Tibial nerve (tissue), 4 donors: ENCODE measurements around the gene STMN3. TPM values are rescaled to one million over a fixed set of nuclear protein-coding genes. Genes with fewer than 3 reads are reported as not detected.

Source experiments
- DNase-seq, 2 donors: peaks; one replicate each; pipeline ENCODE4 v3.0.0-alpha.2; 2019; ENCODE audit warnings: low spot score in 2 of 2
- H3K27ac ChIP-seq, 4 donors: fragments of 200-600 bp; sonication (generic) in 3 of 4; one replicate each; pipeline ENCODE4 v1.5.1; 2017 to 2019; ENCODE audit warnings: mild to moderate bottlenecking in 1 of 4
- H3K27me3 ChIP-seq, 2 donors: fragments of 200-600 bp; sonication (generic) in 1 of 2; one replicate each; pipeline versions ENCODE4 v1.5.1 to v1.6.0; 2017 to 2019
- H3K36me3 ChIP-seq, 3 donors: fragments of 200-600 bp; sonication (generic); one replicate each; pipeline ENCODE4 v1.5.1; 2018 to 2019
- H3K4me1 ChIP-seq, 4 donors: fragments of 200-600 bp; sonication (generic) in 3 of 4; one replicate each; pipeline ENCODE4 v1.5.1; 2017 to 2019
- H3K4me3 ChIP-seq, 4 donors: fragments of 200-600 bp; sonication (generic) in 3 of 4; one replicate each; pipeline ENCODE4 v1.5.1; 2017 to 2019; ENCODE audit warnings: mild to moderate bottlenecking in 1 of 4, moderate library complexity in 1 of 4
- H3K9me3 ChIP-seq, 4 donors: fragments of 200-600 bp; sonication (generic) in 3 of 4; one replicate each; pipeline ENCODE4 v1.5.1; 2017 to 2019
- EP300 ChIP-seq, 2 donors: sonication (generic); formaldehyde crosslinking; IDR thresholded peaks; one replicate each; pipeline ENCODE4 v1.6.1; 2017; ENCODE audit warnings: antibody characterized with exemption in 2 of 2, mild to moderate bottlenecking in 1 of 2
- POLR2A ChIP-seq, 2 donors: fragments of 450-650 bp; IDR thresholded peaks; one replicate each; pipeline ENCODE4 v1.6.1; 2017; ENCODE audit warnings: antibody characterized with exemption in 2 of 2, mild to moderate bottlenecking in 2 of 2, moderate library complexity in 2 of 2
- WGBS, 2 donors: methylation state at CpG; one replicate each; pipeline ENCODE4 v1.1.5; 2018; 5-methylcytosine and 5-hydroxymethylcytosine counted together
- total RNA-seq, 4 donors: library from RNA; depleted of rRNA; stranded (reverse); fragments of >200 nt; gene quantifications; one replicate each; pipeline ENCODE4 v1.1.0, GENCODE V29; 2016
- TF ChIP-seq, protein P1 (sequence below), 5 experiments: fragments of 200-600 bp in 3 of 5; fragments of 450-650 bp in 2 of 5; sonication (generic) in 3 of 5; IDR thresholded peaks; one replicate each; pipeline ENCODE4 v1.5.1; 2016 to 2019; ENCODE audit warnings: antibody characterized with exemption in 5 of 5, mild to moderate bottlenecking in 3 of 5, moderate library complexity in 2 of 5

STMN3 gene
- total RNA-seq, 4 donors from 2014 or later, result 12.3 to 26.4 (median 15.5) TPM

- no peak overlapping the region for H3K4me3 ChIP-seq
- peaks cover 0 to 73% (median 2%) of the 10 kb centered on the region in 3 donors for H3K36me3 ChIP-seq
- no peak for DNase-seq
- TF ChIP-seq EP300 (IDR thresholded peaks at IDR 0.05) (no peak), POLR2A (IDR thresholded peaks at IDR 0.05) (no peak)
- TF ChIP-seq, protein P1, sequence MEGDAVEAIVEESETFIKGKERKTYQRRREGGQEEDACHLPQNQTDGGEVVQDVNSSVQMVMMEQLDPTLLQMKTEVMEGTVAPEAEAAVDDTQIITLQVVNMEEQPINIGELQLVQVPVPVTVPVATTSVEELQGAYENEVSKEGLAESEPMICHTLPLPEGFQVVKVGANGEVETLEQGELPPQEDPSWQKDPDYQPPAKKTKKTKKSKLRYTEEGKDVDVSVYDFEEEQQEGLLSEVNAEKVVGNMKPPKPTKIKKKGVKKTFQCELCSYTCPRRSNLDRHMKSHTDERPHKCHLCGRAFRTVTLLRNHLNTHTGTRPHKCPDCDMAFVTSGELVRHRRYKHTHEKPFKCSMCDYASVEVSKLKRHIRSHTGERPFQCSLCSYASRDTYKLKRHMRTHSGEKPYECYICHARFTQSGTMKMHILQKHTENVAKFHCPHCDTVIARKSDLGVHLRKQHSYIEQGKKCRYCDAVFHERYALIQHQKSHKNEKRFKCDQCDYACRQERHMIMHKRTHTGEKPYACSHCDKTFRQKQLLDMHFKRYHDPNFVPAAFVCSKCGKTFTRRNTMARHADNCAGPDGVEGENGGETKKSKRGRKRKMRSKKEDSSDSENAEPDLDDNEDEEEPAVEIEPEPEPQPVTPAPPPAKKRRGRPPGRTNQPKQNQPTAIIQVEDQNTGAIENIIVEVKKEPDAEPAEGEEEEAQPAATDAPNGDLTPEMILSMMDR (IDR thresholded peaks at IDR 0.05), result no peak
- 94 to 95% methylated on average over 6 to 8 of the region's 13 CpGs for WGBS, 2 donors
- H3K4me1 ChIP-seq, result peaks cover 0 to 27% (median 11%) of the 10 kb centered on the region in 4 donors
- H3K27ac ChIP-seq, result no peak overlapping the region
- no peaks in the 10 kb centered on the region for H3K9me3 ChIP-seq
- no peaks in the 10 kb centered on the region for H3K27me3 ChIP-seq
Measured at GRCh38 chr20:63680427-63680826, 27.2 kb upstream of the STMN3 start.

GRCh38 chr20:63679799-63680305, 26.6 kb upstream of the STMN3 start:
- Histone ChIP-seq H3K36me3 (peaks cover 0 to 79% (median 2%) of the 10 kb centered on the region in 3 donors), H3K27ac (no peak overlapping the region), H3K4me3 (no peak overlapping the region), H3K9me3 (no peaks in the 10 kb centered on the region), H3K4me1 (peaks cover 0 to 21% (median 8%) of the 10 kb centered on the region in 4 donors), H3K27me3 (no peaks in the 10 kb centered on the region)
- 89 to 94% methylated on average over 14 of the region's 19 CpGs for WGBS, 2 donors
- TF ChIP-seq, protein P1 (IDR thresholded peaks at IDR 0.05), result no peak
- TF ChIP-seq POLR2A (IDR thresholded peaks at IDR 0.05) (no peak), EP300 (IDR thresholded peaks at IDR 0.05) (no peak)
- DNase-seq, result no peak

DNA sequence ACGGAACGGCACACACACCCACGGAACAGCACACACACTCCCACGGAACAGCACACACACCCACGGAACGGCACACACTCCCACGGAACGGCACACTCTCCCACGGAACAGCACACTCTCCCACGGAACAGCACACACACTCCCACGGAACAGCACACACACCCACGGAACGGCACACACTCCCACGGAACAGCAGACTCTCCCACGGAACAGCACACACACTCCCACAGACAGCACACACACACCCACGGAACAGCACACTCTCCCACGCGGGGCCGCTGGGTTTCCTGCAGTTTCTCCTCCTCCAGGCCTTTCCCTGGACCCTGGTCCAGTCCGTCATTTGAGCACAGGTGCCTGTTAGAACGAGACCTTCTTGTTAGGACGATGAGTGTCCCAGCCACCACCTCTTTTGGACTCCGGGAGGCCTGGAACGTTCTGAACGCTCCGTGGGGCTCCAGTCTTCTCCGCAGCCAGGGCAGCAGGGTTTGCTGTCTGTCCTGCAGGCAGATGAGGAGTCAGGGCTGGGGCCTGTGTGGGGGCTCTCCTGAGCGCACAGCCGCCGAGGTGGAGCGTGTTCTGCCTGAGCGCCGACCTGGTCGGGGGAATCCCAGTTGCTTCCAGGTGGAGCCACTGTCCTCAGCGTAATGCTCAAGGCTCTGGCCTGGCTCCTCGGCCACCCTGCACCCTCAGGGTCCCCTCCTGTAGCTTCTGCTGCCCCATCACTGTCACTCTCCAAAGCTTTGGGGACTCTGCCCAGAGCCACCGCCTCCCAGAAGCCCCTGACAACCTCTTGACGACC, 25.6 kb upstream of the STMN3 start:
- Histone ChIP-seq H3K9me3 (no peaks in the 10 kb centered on the region), H3K4me3 (no peak overlapping the region), H3K36me3 (peaks cover 2 to 89% (median 8%) of the 10 kb centered on the region in 3 donors), H3K27me3 (no peaks in the 10 kb centered on the region), H3K27ac (no peak overlapping the region), H3K4me1 (peaks cover 0 to 16% (median 8%) of the 10 kb centered on the region in 4 donors)
- WGBS, 2 donors, result 86 to 89% methylated on average over 38 of the region's 38 CpGs
- no peak for DNase-seq
- TF ChIP-seq EP300 (IDR thresholded peaks at IDR 0.05) (no peak), POLR2A (IDR thresholded peaks at IDR 0.05) (no peak)
- TF ChIP-seq, protein P1 (IDR thresholded peaks at IDR 0.05), result no peak

- Histone ChIP-seq H3K4me3 (no peak overlapping the region), H3K4me1 (peaks cover 0 to 14% (median 6%) of the 10 kb centered on the region in 4 donors), H3K9me3 (no peaks in the 10 kb centered on the region), H3K27ac (no peak overlapping the region), H3K27me3 (no peaks in the 10 kb centered on the region), H3K36me3 (peaks cover 2 to 97% (median 8%) of the 10 kb centered on the region in 3 donors)
- DNase-seq, result no peak
- TF ChIP-seq EP300 (IDR thresholded peaks at IDR 0.05) (no peak), POLR2A (IDR thresholded peaks at IDR 0.05) (no peak)
- TF ChIP-seq, protein P1 (IDR thresholded peaks at IDR 0.05), result no peak
- WGBS, 2 donors, result 82 to 83% methylated on average over 12 to 13 of the region's 13 CpGs
Measured at GRCh38 chr20:63678071-63678470, 24.8 kb upstream of the STMN3 start.
